Large intestine (tissue), 3 donors: ENCODE data around the gene D2HGDH. TPM values are rescaled to one million over a fixed set of nuclear protein-coding genes. Genes with fewer than 3 reads are reported as not detected.
A peak's percentile ranks its signal among the peaks of the same experiment; 100 is the strongest.

Experiments
- DNase-seq, 2 donors: peaks; one replicate each; pipeline versions ENCODE4 v3.0.0 to v3.0.0-alpha.2; 2013
- H3K27ac ChIP-seq: one replicate; pipeline ENCODE4 v1.5.1; 2013; ENCODE audit warnings: low read length
- H3K27me3 ChIP-seq: 2 replicates; pipeline ENCODE4 v1.6.1; 2013; ENCODE audit warnings: low read length; ENCODE audit not compliant: control insufficient read depth, insufficient read depth
- H3K36me3 ChIP-seq: 2 replicates; pipeline ENCODE4 v1.6.1; 2013; ENCODE audit warnings: low read length; ENCODE audit not compliant: control insufficient read depth, insufficient read depth
- H3K4me1 ChIP-seq: one replicate; pipeline ENCODE4 v1.6.1; 2013; ENCODE audit warnings: low read length; ENCODE audit not compliant: control insufficient read depth, insufficient read depth
- H3K4me3 ChIP-seq: one replicate; pipeline ENCODE4 v1.5.1; 2013; ENCODE audit warnings: low read length
- H3K9me3 ChIP-seq: one replicate; pipeline ENCODE4 v1.6.1; 2013; ENCODE audit warnings: mild to moderate bottlenecking, low read depth, low read length, moderate library complexity; ENCODE audit not compliant: control insufficient read depth
- WGBS: methylation state at CpG from one replicate; pipeline ENCODE4 v1.1.5; 2013; ENCODE audit warnings: low lambda C conversion rate; ENCODE audit not compliant: insufficient coverage; 5-methylcytosine and 5-hydroxymethylcytosine counted together
- polyA plus RNA-seq: library from polyadenylated mRNA; unstranded; fragments of 120-200 nt; gene quantifications from one replicate; pipeline ENCODE4 v1.2.1, GENCODE V29; 2013

The D2HGDH gene
- polyA plus RNA-seq, 1 donor, result 47.1 TPM

DNA sequence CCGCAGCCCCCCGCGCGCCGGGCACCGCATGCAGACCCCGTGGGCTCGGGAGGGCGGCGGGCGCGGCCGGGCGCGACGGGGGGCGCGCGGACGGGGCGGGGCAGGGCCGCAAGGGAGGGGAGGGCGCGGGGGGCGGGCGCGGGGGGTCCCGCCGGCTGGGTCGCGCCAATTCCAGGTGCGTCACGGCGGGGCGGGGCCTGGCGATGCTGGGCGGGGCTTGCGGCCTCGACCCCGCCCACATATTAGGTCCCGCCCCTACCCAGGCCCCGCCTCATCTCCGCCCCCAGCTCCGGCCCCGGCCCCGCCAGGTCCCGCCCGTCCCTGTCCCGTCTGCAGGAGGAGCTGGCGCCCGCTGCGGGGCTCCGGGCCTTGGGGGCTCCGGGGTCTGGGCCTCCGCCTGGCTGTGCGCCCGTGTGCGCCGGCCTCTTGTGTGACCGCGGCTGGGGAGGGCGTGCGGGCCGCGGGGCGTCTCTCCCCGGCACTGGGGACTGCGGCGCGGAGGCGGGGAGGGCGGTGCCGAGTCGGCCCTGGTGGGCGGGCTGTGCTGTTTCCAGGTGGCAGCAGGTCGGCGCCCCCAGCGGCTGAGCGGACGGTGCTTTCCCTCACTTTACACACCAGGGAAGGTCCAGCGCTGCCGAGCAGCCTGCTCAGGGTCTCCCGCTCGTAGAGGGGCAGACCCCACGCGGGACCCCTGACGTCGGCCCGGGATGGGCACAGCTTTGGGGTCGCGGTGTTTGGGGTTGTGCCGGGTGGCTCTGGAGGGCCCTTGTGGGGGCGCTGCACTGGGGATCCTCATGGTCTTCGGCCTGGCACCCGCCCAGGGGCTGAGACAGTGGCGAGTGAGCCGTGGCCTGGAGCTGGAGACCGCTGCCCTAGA lies 32.0 kb upstream of the D2HGDH start:
- H3K27me3 ChIP-seq, result no peaks in the 10 kb centered on the region
- no CpG with 5 or more reads among the region's 98 CpGs for WGBS
- H3K27ac ChIP-seq, result peak overlapping the region; percentile 40
- H3K4me1 ChIP-seq, result peaks cover 13% of the 10 kb centered on the region
- peak; percentile 84 to 92 for DNase-seq
- peak overlapping the region; percentile 73 for H3K4me3 ChIP-seq
- peaks cover 17% of the 10 kb centered on the region for H3K36me3 ChIP-seq
- peaks cover 9% of the 10 kb centered on the region for H3K9me3 ChIP-seq

DNA sequence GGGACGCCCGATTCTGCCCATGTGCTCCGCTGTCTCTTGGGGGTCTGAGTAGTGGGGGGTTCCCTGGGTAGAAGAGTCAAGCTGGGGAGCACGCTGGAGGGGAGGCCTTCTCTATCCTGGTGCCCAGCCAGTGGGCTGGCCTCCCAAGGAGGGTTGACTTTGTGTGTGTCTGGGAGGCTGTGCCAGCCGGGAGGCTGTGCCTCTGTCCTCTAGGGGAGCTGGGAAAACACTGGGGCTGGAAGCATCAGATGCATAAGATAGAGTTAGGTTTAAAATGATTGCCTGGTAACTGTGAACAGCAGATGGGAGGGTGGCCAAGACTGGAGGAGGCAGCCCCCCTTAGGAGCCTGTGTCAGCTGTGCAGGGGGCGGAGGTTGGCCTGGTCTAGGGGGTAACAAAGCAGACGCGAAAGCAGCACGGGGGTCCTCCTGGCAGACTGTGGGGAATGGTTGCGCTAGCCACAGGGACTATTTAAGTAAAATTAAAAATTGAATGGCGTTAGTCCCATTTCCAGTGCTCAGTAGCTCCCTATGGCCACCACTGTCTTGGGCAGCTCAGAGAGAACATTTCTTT lies 31.3 kb upstream of the D2HGDH start:
- peaks cover 13% of the 10 kb centered on the region for H3K4me1 ChIP-seq
- peak overlapping the region; percentile 73 for H3K4me3 ChIP-seq
- H3K9me3 ChIP-seq, result peaks cover 9% of the 10 kb centered on the region
- peak overlapping the region; percentile 40 for H3K27ac ChIP-seq
- DNase-seq, result peak in 1 of 2 donors; percentile 7
- peaks cover 21% of the 10 kb centered on the region for H3K36me3 ChIP-seq
- WGBS, result no CpG with 5 or more reads among the region's 11 CpGs
- no peaks in the 10 kb centered on the region for H3K27me3 ChIP-seq

DNA sequence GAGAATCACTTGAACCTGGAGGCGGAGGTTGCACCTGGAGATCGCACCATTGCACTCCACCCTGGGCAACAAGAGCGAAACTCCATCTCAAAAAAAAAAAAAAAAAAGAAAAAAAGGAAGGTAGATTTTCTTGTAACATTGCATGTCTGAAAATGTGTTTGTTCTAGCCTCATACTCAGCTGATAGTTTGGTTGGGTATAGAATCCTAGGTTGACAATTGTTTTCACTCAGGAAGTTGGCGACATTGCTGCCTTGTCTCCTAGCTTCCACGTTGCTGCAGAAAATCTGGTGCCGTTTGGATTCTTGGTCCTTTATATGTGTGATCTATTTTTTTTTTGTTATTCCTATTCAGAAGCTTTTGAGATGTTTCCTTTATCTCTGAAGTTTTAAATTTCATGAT lies 27.9 kb upstream of the D2HGDH start:
- peaks cover 9% of the 10 kb centered on the region for H3K9me3 ChIP-seq
- WGBS, result 80% methylated on average over 1 of the region's 6 CpGs
- DNase-seq, result no peak
- peaks cover 49% of the 10 kb centered on the region for H3K36me3 ChIP-seq
- peaks cover 5% of the 10 kb centered on the region for H3K4me1 ChIP-seq
- H3K27me3 ChIP-seq, result no peaks in the 10 kb centered on the region
- no peak overlapping the region for H3K27ac ChIP-seq
- H3K4me3 ChIP-seq, result no peak overlapping the region

DNA sequence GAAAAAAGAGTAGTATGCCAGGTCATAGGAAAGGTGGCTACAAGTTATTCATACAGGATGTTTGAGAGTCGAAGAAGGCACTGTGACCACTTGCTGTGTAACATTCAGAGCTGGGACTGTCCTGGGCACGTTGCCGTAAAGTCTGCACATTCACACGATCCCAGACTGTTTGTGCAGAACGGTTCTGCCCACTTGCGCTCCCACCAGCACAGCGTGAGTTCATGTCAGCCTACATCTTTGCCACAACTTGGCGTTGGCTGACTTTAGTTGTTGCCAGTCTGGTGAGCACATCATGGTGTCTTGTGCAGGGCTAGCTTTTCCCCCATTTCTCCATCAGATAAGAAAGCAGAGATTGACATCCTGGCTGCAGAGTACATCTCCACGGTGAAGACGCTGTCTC lies 25.6 kb upstream of the D2HGDH start:
- Histone ChIP-seq H3K4me1 (no peaks in the 10 kb centered on the region), H3K4me3 (no peak overlapping the region), H3K36me3 (peaks cover 66% of the 10 kb centered on the region), H3K27ac (no peak overlapping the region), H3K27me3 (no peaks in the 10 kb centered on the region), H3K9me3 (peaks cover 6% of the 10 kb centered on the region)
- WGBS, result no CpG with 5 or more reads among the region's 10 CpGs
- DNase-seq, result no peak

DNA sequence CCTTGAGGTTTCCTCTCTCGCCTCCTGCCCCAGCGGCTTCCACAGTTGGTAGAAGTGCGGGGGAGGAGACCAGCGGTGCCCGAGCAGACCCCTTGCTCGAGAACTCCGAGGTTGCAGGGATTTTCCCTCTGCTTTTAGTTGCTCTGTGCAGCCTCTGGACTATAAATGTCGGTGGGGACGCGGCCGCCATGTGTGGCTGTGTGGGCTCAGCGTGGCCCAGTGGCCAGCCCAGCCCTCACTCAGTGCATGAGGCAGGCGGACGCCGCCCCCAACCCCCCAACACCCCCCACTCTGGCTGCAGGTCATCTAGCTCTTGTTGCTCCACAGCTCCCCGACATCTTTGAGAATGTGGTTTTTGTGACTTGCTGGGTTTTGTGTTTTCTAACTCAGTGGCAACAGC lies 15.3 kb upstream of the D2HGDH start:
- H3K27ac ChIP-seq, result no peak overlapping the region
- H3K27me3 ChIP-seq, result no peaks in the 10 kb centered on the region
- WGBS, result no CpG with 5 or more reads among the region's 16 CpGs
- H3K4me3 ChIP-seq, result no peak overlapping the region
- no peak for DNase-seq
- peaks cover 41% of the 10 kb centered on the region for H3K9me3 ChIP-seq
- H3K4me1 ChIP-seq, result no peaks in the 10 kb centered on the region
- peaks cover 70% of the 10 kb centered on the region for H3K36me3 ChIP-seq

DNA sequence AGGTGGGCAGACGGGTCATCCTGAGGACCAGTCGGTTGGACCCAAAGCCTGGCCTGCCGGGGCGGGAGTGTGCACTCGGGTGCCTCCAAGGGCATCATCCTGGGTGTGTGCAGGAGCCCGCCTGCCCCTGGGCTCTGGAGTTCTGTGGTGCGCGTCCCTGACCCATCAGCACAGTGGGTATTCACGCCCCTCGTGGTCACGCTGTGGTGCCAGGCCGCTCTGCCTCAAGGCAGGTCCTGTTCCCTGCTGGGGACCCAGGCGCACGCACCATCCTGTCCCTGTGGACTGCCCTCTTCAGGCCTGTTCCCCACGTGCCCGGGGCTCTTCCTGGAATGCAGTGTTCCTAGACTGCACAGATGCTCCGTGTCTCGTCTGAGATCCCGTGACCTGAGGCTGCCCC lies 14.3 kb upstream of the D2HGDH start:
- Histone ChIP-seq H3K9me3 (peaks cover 50% of the 10 kb centered on the region), H3K4me1 (no peaks in the 10 kb centered on the region), H3K27ac (no peak overlapping the region), H3K4me3 (no peak overlapping the region), H3K27me3 (no peaks in the 10 kb centered on the region), H3K36me3 (peaks cover 75% of the 10 kb centered on the region)
- WGBS, result no CpG with 5 or more reads among the region's 19 CpGs
- DNase-seq, result no peak

DNA sequence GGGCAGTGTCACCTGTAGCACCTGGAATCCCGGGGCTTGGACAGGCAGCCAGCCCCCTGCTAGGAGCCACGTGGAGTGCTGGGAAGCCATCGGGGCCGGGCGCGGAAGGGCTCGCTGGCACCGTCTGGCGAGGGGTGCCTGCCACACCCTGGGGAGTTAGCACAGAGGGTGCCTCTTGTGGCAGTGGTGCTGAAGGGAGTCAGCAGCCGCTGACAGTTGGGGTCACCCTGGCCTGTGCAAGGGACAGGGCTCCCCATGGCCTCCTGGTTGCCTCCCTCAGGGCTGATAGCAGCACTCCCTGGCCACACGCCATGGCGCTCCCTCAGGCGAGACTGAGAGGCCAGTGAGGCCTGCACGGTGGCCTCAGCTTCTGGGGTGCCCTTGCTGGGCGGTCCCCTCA lies 13.9 kb upstream of the D2HGDH start:
- Histone ChIP-seq H3K9me3 (peaks cover 51% of the 10 kb centered on the region), H3K4me3 (no peak overlapping the region), H3K27me3 (no peaks in the 10 kb centered on the region), H3K4me1 (no peaks in the 10 kb centered on the region), H3K36me3 (peaks cover 75% of the 10 kb centered on the region), H3K27ac (no peak overlapping the region)
- WGBS, result no CpG with 5 or more reads among the region's 15 CpGs
- no peak for DNase-seq

DNA sequence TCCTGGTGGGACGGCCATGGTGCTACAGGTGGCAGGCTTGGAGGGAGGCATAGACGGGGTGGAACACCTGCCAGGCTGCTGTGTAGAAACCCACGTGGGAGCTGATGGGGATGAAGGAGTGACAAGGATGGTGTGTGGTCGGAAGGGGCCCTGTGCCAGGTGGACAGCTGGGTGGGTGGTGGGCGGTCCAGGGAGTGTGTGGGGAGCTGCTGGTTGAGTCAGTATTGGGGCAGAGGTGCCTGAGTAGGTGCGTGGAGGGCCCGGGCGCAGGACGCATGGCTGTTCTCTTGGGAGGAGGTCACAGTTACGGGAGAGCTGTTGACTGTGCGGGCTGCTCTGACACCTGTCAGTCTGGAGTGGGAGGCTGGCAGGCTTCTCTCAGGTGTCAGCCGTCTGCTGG lies 12.6 kb upstream of the D2HGDH start:
- no peaks in the 10 kb centered on the region for H3K27me3 ChIP-seq
- peaks cover 56% of the 10 kb centered on the region for H3K9me3 ChIP-seq
- no CpG with 5 or more reads among the region's 12 CpGs for WGBS
- peaks cover 68% of the 10 kb centered on the region for H3K36me3 ChIP-seq
- DNase-seq, result no peak
- no peak overlapping the region for H3K27ac ChIP-seq
- no peaks in the 10 kb centered on the region for H3K4me1 ChIP-seq
- no peak overlapping the region for H3K4me3 ChIP-seq

DNA sequence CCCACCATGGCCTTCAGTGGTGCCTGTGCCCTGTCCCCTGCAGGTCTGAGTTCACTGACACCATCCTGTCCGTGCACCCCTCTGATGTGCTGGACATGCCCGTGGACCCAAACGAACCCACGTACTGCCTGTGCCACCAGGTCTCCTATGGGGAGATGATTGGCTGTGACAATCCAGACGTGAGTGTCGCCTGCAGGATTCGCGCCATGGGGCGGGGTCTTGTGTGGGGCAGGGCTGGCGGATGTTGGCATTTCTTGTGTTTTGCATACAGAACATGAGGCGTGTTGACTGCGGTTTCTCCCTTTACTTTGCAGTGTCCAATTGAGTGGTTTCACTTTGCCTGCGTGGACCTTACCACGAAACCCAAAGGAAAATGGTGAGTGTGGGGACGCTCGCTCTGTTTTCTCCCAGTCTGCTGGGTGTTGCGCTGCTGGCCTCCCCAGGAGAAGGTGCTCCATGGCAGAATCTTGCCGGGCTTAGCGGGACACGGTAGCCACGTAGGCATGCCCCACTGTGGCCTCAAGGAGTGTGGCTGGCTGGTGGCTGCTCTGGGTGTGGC lies 11.5 kb upstream of the D2HGDH start:
- Histone ChIP-seq H3K36me3 (peaks cover 63% of the 10 kb centered on the region), H3K4me3 (no peak overlapping the region), H3K27ac (no peak overlapping the region), H3K4me1 (no peaks in the 10 kb centered on the region), H3K9me3 (peaks cover 56% of the 10 kb centered on the region), H3K27me3 (no peaks in the 10 kb centered on the region)
- no peak for DNase-seq
- no CpG with 5 or more reads among the region's 21 CpGs for WGBS

DNA sequence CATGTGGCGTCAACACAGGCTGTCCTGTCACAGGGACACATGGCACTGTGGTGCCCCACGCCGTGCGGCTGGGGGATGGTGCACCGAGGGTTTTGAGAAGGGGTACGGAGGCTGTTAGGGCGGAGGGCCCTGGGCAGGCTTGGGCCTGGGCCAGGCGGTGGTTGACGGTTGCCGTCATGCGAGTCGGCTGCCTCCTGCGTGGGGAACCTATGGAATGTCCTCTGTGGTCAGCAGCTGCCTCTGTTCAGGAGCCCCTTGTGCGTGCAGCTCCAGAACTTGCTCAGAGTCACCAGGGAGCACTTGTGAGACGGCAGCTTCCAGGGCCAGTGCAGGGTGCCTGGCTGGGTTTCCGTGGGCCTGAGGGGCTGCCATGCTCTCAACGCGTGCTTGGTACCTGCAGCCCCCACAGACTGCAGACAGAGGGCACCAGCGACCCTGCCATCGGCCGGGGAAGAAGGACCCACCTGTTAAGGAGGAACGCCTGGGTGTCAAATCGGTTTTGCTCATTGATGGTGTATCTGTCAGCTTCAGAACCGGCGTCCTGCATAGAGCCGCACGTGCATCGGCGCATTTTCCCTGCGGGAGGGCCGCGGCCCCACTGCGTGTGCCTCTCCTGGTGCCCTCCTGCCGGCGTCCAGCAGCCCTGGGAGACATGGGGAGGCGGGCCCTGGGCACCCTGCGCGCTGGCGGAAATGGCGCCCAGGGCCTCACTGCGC lies 10.0 kb upstream of the D2HGDH start:
- H3K36me3 ChIP-seq, result peaks cover 58% of the 10 kb centered on the region
- H3K4me3 ChIP-seq, result no peak overlapping the region
- H3K9me3 ChIP-seq, result peaks cover 56% of the 10 kb centered on the region
- no peak overlapping the region for H3K27ac ChIP-seq
- no peaks in the 10 kb centered on the region for H3K4me1 ChIP-seq
- DNase-seq, result no peak
- 100% methylated on average over 2 of the region's 41 CpGs for WGBS
- H3K27me3 ChIP-seq, result no peaks in the 10 kb centered on the region
